ENCODE measurements around the gene OSBPL8. TPM values are rescaled to one million over a fixed set of nuclear protein-coding genes. Genes with fewer than 3 reads are reported as not detected.

The OSBPL8 gene
- total RNA-seq, 1 experiment from 2014 or later: 81.7 TPM

DNA sequence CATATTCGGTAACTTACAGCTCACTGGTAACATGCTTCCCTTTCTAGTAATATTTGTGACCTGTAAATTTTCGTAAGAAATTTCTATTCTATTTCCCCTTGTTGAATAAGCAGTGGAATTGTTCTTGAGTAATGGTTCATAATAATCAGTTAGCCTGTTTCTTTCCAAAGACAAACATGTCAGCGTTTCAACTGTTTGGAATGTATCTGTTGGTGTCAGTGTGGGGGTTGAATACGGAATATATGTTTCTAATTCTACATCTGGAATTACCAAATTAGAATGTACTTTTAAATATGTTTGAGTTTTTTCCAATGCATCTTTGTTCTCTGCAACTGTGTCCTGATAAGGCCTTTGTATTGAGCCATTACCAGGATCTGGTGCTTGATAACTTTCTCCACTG, 213.3 kb downstream of the OSBPL8 start:
- ChIA-PET CTCF (no interaction called here), POLR2A (no interaction called here)
- ATAC-seq (no peak), DNase-seq (ENCODE audit: low spot score) (no peak)
- Mint-ChIP-seq H3K27ac (no peak overlapping the region), H3K4me1 (peaks cover 18% of the 10 kb centered on the region), H3K27me3 (ENCODE audit: low read depth) (no peaks in the 10 kb centered on the region), H3K36me3 (no peaks in the 10 kb centered on the region), H3K9me3 (no peaks in the 10 kb centered on the region), H3K4me3 (no peak overlapping the region; the same call in 1 of the 2 replicates)
- TF ChIP-seq TEAD4 (CRISPR knock-in tag; IDR thresholded peaks at IDR 0.05) (no peak), NFATC4 (CRISPR knock-in tag; IDR thresholded peaks at IDR 0.05) (no peak), OVOL2 (CRISPR knock-in tag; IDR thresholded peaks at IDR 0.05; ENCODE audit: borderline replicate concordance) (no peak), ARID4B (CRISPR knock-in tag; IDR thresholded peaks at IDR 0.05; ENCODE audit: borderline replicate concordance) (no peak), GRHL2 (CRISPR knock-in tag; IDR thresholded peaks at IDR 0.05; ENCODE audit: insufficient replicate concordance, severe bottlenecking) (no peak), SOX15 (CRISPR knock-in tag; IDR thresholded peaks at IDR 0.05) (no peak), ESRRA (CRISPR knock-in tag; IDR thresholded peaks at IDR 0.05; ENCODE audit: borderline replicate concordance) (no peak), ZNF121 (CRISPR knock-in tag; IDR thresholded peaks at IDR 0.05) (no peak), ZNF232 (CRISPR knock-in tag; IDR thresholded peaks at IDR 0.05) (no peak), PRRX2 (CRISPR knock-in tag; IDR thresholded peaks at IDR 0.05) (no peak), MXD4 (CRISPR knock-in tag; IDR thresholded peaks at IDR 0.05; ENCODE audit: borderline replicate concordance) (no peak), FOXK1 (CRISPR knock-in tag; IDR thresholded peaks at IDR 0.05) (no peak), TP53 (CRISPR knock-in tag; IDR thresholded peaks at IDR 0.05) (no peak), ZBTB21 (CRISPR knock-in tag; IDR thresholded peaks at IDR 0.05; ENCODE audit: borderline replicate concordance) (no peak)
- TF ChIP-seq, protein P1, sequence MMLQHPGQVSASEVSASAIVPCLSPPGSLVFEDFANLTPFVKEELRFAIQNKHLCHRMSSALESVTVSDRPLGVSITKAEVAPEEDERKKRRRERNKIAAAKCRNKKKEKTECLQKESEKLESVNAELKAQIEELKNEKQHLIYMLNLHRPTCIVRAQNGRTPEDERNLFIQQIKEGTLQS (CRISPR knock-in tag; conservative IDR thresholded peaks at IDR 0.05): no peak
- TF ChIP-seq, protein P2, sequence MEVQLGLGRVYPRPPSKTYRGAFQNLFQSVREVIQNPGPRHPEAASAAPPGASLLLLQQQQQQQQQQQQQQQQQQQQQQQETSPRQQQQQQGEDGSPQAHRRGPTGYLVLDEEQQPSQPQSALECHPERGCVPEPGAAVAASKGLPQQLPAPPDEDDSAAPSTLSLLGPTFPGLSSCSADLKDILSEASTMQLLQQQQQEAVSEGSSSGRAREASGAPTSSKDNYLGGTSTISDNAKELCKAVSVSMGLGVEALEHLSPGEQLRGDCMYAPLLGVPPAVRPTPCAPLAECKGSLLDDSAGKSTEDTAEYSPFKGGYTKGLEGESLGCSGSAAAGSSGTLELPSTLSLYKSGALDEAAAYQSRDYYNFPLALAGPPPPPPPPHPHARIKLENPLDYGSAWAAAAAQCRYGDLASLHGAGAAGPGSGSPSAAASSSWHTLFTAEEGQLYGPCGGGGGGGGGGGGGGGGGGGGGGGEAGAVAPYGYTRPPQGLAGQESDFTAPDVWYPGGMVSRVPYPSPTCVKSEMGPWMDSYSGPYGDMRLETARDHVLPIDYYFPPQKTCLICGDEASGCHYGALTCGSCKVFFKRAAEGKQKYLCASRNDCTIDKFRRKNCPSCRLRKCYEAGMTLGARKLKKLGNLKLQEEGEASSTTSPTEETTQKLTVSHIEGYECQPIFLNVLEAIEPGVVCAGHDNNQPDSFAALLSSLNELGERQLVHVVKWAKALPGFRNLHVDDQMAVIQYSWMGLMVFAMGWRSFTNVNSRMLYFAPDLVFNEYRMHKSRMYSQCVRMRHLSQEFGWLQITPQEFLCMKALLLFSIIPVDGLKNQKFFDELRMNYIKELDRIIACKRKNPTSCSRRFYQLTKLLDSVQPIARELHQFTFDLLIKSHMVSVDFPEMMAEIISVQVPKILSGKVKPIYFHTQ (CRISPR knock-in tag; IDR thresholded peaks at IDR 0.05): no peak

GRCh38 chr12:76345569-76345968, 214.0 kb downstream of the OSBPL8 start:
- no peak overlapping the region for H3K4me3 Mint-ChIP-seq
- POLR2A ChIA-PET: interaction anchor here (0.5 kb wide), 1 partner anchor 206 kb away, joined by 4 read pairs; no protein-coding TSS in a partner anchor
- no peak for TF ChIP-seq PRRX2 (CRISPR knock-in tag; IDR thresholded peaks at IDR 0.05)
- TF ChIP-seq, protein P3, sequence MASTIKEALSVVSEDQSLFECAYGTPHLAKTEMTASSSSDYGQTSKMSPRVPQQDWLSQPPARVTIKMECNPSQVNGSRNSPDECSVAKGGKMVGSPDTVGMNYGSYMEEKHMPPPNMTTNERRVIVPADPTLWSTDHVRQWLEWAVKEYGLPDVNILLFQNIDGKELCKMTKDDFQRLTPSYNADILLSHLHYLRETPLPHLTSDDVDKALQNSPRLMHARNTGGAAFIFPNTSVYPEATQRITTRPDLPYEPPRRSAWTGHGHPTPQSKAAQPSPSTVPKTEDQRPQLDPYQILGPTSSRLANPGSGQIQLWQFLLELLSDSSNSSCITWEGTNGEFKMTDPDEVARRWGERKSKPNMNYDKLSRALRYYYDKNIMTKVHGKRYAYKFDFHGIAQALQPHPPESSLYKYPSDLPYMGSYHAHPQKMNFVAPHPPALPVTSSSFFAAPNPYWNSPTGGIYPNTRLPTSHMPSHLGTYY (CRISPR knock-in tag; IDR thresholded peaks at IDR 0.05): no peak
- TF ChIP-seq NR2C2 (CRISPR knock-in tag; IDR thresholded peaks at IDR 0.05): no peak
- no peak for TF ChIP-seq ELF4 (CRISPR knock-in tag; IDR thresholded peaks at IDR 0.05; ENCODE audit: low read depth)
- no peak for TF ChIP-seq TEAD1 (CRISPR knock-in tag; IDR thresholded peaks at IDR 0.05)
- TF ChIP-seq ZNF281 (CRISPR knock-in tag; IDR thresholded peaks at IDR 0.05): no peak
- TF ChIP-seq, protein P4, sequence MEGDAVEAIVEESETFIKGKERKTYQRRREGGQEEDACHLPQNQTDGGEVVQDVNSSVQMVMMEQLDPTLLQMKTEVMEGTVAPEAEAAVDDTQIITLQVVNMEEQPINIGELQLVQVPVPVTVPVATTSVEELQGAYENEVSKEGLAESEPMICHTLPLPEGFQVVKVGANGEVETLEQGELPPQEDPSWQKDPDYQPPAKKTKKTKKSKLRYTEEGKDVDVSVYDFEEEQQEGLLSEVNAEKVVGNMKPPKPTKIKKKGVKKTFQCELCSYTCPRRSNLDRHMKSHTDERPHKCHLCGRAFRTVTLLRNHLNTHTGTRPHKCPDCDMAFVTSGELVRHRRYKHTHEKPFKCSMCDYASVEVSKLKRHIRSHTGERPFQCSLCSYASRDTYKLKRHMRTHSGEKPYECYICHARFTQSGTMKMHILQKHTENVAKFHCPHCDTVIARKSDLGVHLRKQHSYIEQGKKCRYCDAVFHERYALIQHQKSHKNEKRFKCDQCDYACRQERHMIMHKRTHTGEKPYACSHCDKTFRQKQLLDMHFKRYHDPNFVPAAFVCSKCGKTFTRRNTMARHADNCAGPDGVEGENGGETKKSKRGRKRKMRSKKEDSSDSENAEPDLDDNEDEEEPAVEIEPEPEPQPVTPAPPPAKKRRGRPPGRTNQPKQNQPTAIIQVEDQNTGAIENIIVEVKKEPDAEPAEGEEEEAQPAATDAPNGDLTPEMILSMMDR (IDR thresholded peaks at IDR 0.05): no peak
- no peak for TF ChIP-seq ZNF423 (CRISPR knock-in tag; IDR thresholded peaks at IDR 0.05)
- no peak for TF ChIP-seq SMAD3 (CRISPR knock-in tag; IDR thresholded peaks at IDR 0.05; ENCODE audit: borderline replicate concordance)
- TF ChIP-seq ZBTB21 (CRISPR knock-in tag; IDR thresholded peaks at IDR 0.05; ENCODE audit: borderline replicate concordance): no peak
- no peak for TF ChIP-seq ZNF121 (CRISPR knock-in tag; IDR thresholded peaks at IDR 0.05)

More at GRCh38 chr12:76345569-76345968, 214.0 kb downstream of the OSBPL8 start:
- Mint-ChIP-seq H3K9me3 (no peaks in the 10 kb centered on the region), H3K27me3 (ENCODE audit: low read depth) (no peaks in the 10 kb centered on the region), H3K4me1 (peaks cover 18% of the 10 kb centered on the region), H3K27ac (no peak overlapping the region), H3K36me3 (no peaks in the 10 kb centered on the region)
- ATAC-seq (no peak), DNase-seq (ENCODE audit: low spot score) (no peak)
- CTCF ChIA-PET: no interaction called here

Measured in WTC11 (cell line).